A673 (cell line): Measurements from ENCODE around the gene POU3F3.

ENCODE experiments used
- EZH2 ChIP-seq: fragments of 200-600 bp; sonication (generic); IDR thresholded peaks from 2 replicates; pipeline ENCODE4 v1.6.1; 2017; ENCODE audit warnings: borderline replicate concordance, low read depth, mild to moderate bottlenecking, mixed read lengths, antibody characterized with exemption, low read length; ENCODE audit not compliant: poor library complexity, severe bottlenecking
- TF ChIP-seq, protein P1 (sequence below): fragments of 300-800, 200-600 bp; sonication (generic); conservative IDR thresholded peaks from 2 replicates; pipeline ENCODE4 v1.5.1; 2017; ENCODE audit warnings: low read depth, mild to moderate bottlenecking, antibody characterized with exemption, low read length, moderate library complexity, mixed read lengths

DNA sequence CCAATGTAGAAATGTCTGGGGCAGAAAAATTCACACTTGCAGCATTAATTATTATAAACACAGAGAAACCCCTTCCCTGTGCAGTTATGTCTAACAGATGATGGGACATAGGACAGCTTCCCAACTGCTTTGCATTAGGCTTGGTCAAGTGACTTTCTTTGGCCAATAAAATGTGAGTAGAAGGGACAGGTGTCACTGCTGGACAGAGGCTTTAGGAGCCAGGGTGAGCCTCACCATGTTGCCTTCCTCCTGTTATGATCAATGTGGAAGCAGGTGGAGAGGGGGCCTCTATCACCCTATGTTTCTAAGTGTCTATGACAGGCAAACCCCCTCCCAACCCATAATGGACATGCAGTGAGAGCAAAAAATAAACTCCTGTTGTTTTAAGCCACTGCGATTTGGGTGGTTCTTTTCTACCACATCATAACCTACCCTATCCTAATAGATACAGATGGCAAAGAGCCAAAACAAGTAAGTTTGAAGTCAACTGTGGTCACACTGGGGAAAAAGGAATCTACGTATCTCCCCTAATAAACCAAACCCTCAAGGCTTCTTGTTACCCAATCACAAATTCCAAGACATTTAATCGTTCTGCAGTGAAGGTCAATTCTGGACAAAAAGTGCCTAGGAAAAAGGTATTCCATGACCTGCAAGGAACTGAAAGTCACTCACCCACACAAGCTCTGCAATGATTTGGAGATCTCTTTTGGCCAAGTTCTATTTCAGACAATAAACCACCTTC is 28.6 kb upstream of the POU3F3 start:
- TF ChIP-seq, protein P1, sequence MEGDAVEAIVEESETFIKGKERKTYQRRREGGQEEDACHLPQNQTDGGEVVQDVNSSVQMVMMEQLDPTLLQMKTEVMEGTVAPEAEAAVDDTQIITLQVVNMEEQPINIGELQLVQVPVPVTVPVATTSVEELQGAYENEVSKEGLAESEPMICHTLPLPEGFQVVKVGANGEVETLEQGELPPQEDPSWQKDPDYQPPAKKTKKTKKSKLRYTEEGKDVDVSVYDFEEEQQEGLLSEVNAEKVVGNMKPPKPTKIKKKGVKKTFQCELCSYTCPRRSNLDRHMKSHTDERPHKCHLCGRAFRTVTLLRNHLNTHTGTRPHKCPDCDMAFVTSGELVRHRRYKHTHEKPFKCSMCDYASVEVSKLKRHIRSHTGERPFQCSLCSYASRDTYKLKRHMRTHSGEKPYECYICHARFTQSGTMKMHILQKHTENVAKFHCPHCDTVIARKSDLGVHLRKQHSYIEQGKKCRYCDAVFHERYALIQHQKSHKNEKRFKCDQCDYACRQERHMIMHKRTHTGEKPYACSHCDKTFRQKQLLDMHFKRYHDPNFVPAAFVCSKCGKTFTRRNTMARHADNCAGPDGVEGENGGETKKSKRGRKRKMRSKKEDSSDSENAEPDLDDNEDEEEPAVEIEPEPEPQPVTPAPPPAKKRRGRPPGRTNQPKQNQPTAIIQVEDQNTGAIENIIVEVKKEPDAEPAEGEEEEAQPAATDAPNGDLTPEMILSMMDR: no peak
- TF ChIP-seq EZH2: no peak
